ENCODE data around the gene ZNRF4.

ZNRF4 gene

GRCh38 chr19:5456841-5457200 lies 1.6 kb downstream of the ZNRF4 start (continued):
- no peak for TF ChIP-seq ZBTB10 (tag by site-specific recombination; IDR thresholded peaks at IDR 0.05)
- no peak for TF ChIP-seq ZNF19 (tag by site-specific recombination; IDR thresholded peaks at IDR 0.05; ENCODE audit: low read depth)

- Histone ChIP-seq H3K4me1 (ENCODE audit: control insufficient read depth, insufficient read depth, low read length) (no peaks in the 10 kb centered on the region), H3K9me3 (ENCODE audit: control insufficient read depth, insufficient read depth, low read depth, low read length) (no peaks in the 10 kb centered on the region), H3K36me3 (ENCODE audit: control insufficient read depth in 2 of 2, insufficient read depth in 1 of 2, low read length in 2 of 2) (no peaks in the 10 kb centered on the region), H3K4me3 (ENCODE audit: low read depth, low read length) (no peak overlapping the region), H3K27ac (ENCODE audit: extremely low read depth, low read depth, low read length) (no peak overlapping the region)
- CTCF ChIA-PET = interaction anchor here (0.6 kb wide), 1 partner anchor 1543 kb away, joined by 5 read pairs; no protein-coding TSS in a partner anchor
- POLR2A ChIA-PET = interaction anchor here (0.7 kb wide), 1 partner anchor 353 kb away, joined by 3 read pairs; no protein-coding TSS in a partner anchor
- TF ChIP-seq ZNF837 (tag by site-specific recombination; IDR thresholded peaks at IDR 0.05) = no peak
Observed at GRCh38 chr19:5457709-5458108, 2.5 kb downstream of the ZNRF4 start.

- Histone ChIP-seq H3K4me1 (ENCODE audit: control insufficient read depth, insufficient read depth, low read length) (no peaks in the 10 kb centered on the region), H3K9me3 (ENCODE audit: control insufficient read depth, insufficient read depth, low read depth, low read length) (no peaks in the 10 kb centered on the region), H3K4me3 (ENCODE audit: low read depth, low read length) (no peak overlapping the region), H3K27ac (ENCODE audit: extremely low read depth, low read depth, low read length) (no peak overlapping the region), H3K36me3 (ENCODE audit: control insufficient read depth in 2 of 2, insufficient read depth in 1 of 2, low read length in 2 of 2) (no peaks in the 10 kb centered on the region)
- ChIA-PET CTCF (no interaction called here), POLR2A (interaction anchor here (0.6 kb wide), 1 partner anchor 59 kb away, joined by 4 read pairs; no protein-coding TSS in a partner anchor)
- TF ChIP-seq ZNF623 (tag by site-specific recombination; IDR thresholded peaks at IDR 0.05) (peak; percentile 91), ZNF366 (tag by site-specific recombination; conservative IDR thresholded peaks at IDR 0.05) (no peak), ZNF501 (tag by site-specific recombination; IDR thresholded peaks at IDR 0.05) (no peak)
Observed at GRCh38 chr19:5458420-5458819, 3.2 kb downstream of the ZNRF4 start.

- Histone ChIP-seq H3K4me1 (ENCODE audit: control insufficient read depth, insufficient read depth, low read length) (no peaks in the 10 kb centered on the region), H3K4me3 (ENCODE audit: low read depth, low read length) (no peak overlapping the region), H3K36me3 (ENCODE audit: control insufficient read depth in 2 of 2, insufficient read depth in 1 of 2, low read length in 2 of 2) (no peaks in the 10 kb centered on the region), H3K9me3 (ENCODE audit: control insufficient read depth, insufficient read depth, low read depth, low read length) (no peaks in the 10 kb centered on the region), H3K27ac (ENCODE audit: extremely low read depth, low read depth, low read length) (no peak overlapping the region)
- CTCF ChIA-PET = interaction anchor here (0.6 kb wide), 1 partner anchor 254 kb away, joined by 3 read pairs; no protein-coding TSS in a partner anchor
- POLR2A ChIA-PET = no interaction called here
- TF ChIP-seq ZNF513 (tag by site-specific recombination; IDR thresholded peaks at IDR 0.05) (no peak), ZNF366 (tag by site-specific recombination; conservative IDR thresholded peaks at IDR 0.05) (0 out of 2 replicates have a peak, but pooled peaks have one; percentile 15), ATF2 (tag by site-specific recombination; IDR thresholded peaks at IDR 0.05; ENCODE audit: low read depth) (peak; percentile 80)
Observed at GRCh38 chr19:5459360-5459759, 4.1 kb downstream of the ZNRF4 start.

- Histone ChIP-seq H3K4me3 (ENCODE audit: low read depth, low read length) (no peak overlapping the region), H3K27ac (ENCODE audit: extremely low read depth, low read depth, low read length) (no peak overlapping the region), H3K36me3 (ENCODE audit: control insufficient read depth in 2 of 2, insufficient read depth in 1 of 2, low read length in 2 of 2) (no peaks in the 10 kb centered on the region), H3K4me1 (ENCODE audit: control insufficient read depth, insufficient read depth, low read length) (no peaks in the 10 kb centered on the region), H3K9me3 (ENCODE audit: control insufficient read depth, insufficient read depth, low read depth, low read length) (no peaks in the 10 kb centered on the region)
- CTCF ChIA-PET = interaction anchor here (0.6 kb wide), 1 partner anchor 10 kb away, joined by 3 read pairs; no protein-coding TSS in a partner anchor
- POLR2A ChIA-PET = no interaction called here
- no peak for TF ChIP-seq ZNF837 (tag by site-specific recombination; IDR thresholded peaks at IDR 0.05)
Observed at GRCh38 chr19:5460748-5461147, 5.5 kb downstream of the ZNRF4 start.

All from HEK293 (cell line).